NCI-H82 (cell line): Measurements from ENCODE around the gene PTPRE.
"Not testable (repeated sequence)": the region's sequence is repeated elsewhere in the genome, so short reads cannot be mapped to it uniquely, and the experiment has no call there.

ENCODE experiments used
- DNase-seq: peaks from one replicate; lab custom pipeline; 2025; lab: John Stamatoyannopoulos, UW

The PTPRE gene

GRCh38 chr10:127982601-127983000, 75.7 kb downstream of the PTPRE start:
- DNase-seq = no peak

GRCh38 chr10:127983344-127984100, 76.6 kb downstream of the PTPRE start:
- no peak for DNase-seq

- no peak for DNase-seq
Measured at GRCh38 chr10:127984945-127985344, 78.0 kb downstream of the PTPRE start.

GRCh38 chr10:127986531-127987466, 79.9 kb downstream of the PTPRE start:
- no peak for DNase-seq

- DNase-seq = no peak
Measured at GRCh38 chr10:127987467-127988380, 80.8 kb downstream of the PTPRE start.

GRCh38 chr10:127989481-127990012, 82.6 kb downstream of the PTPRE start:
- no peak for DNase-seq

GRCh38 chr10:127990132-127990788, 83.4 kb downstream of the PTPRE start:
- not testable (repeated sequence) for DNase-seq

GRCh38 chr10:127990846-127991542, 84.1 kb downstream of the PTPRE start:
- no peak for DNase-seq

- no peak for DNase-seq
Measured at GRCh38 chr10:127991543-127992255, 84.8 kb downstream of the PTPRE start.

GRCh38 chr10:127992376-127992775, 85.5 kb downstream of the PTPRE start:
- DNase-seq = no peak

GRCh38 chr10:127993056-127993690, 86.3 kb downstream of the PTPRE start:
- no peak for DNase-seq

GRCh38 chr10:127995939-127996338, 89.0 kb downstream of the PTPRE start:
- DNase-seq = no peak

GRCh38 chr10:127996586-127996985, 89.7 kb downstream of the PTPRE start:
- DNase-seq = no peak

- no peak for DNase-seq
Measured at GRCh38 chr10:127997271-127997670, 90.4 kb downstream of the PTPRE start.

GRCh38 chr10:127997937-127998336, 91.0 kb downstream of the PTPRE start:
- no peak for DNase-seq

- DNase-seq = no peak
Measured at GRCh38 chr10:127998501-127999144, 91.7 kb downstream of the PTPRE start.

GRCh38 chr10:127999297-128000129, 92.6 kb downstream of the PTPRE start:
- no peak for DNase-seq
